IPS-18a (cell line): ENCODE data around the gene ZNF322.

Source experiments
- H3K27ac ChIP-seq: one replicate; pipeline ENCODE4 v1.5.1; 2013; ENCODE audit warnings: low read length
- H3K27me3 ChIP-seq: one replicate; pipeline ENCODE4 v1.6.1; 2013; ENCODE audit warnings: mild to moderate bottlenecking, low read length; ENCODE audit not compliant: control insufficient read depth, insufficient read depth
- H3K36me3 ChIP-seq: one replicate; pipeline ENCODE4 v1.6.1; 2013; ENCODE audit warnings: low read depth, low read length; ENCODE audit not compliant: control insufficient read depth
- H3K4me1 ChIP-seq: one replicate; pipeline ENCODE4 v1.6.1; 2013; ENCODE audit warnings: low read depth, low read length; ENCODE audit not compliant: control insufficient read depth
- H3K4me3 ChIP-seq: one replicate; pipeline ENCODE4 v1.5.1; 2013; ENCODE audit warnings: low read length
- H3K9ac ChIP-seq: one replicate; pipeline ENCODE4 v1.6.1; 2013; ENCODE audit warnings: mild to moderate bottlenecking, low read length, moderate library complexity
- H3K9me3 ChIP-seq: one replicate; pipeline ENCODE4 v1.6.1; 2013; ENCODE audit warnings: low read depth, low read length; ENCODE audit not compliant: control insufficient read depth

Gene ZNF322

DNA sequence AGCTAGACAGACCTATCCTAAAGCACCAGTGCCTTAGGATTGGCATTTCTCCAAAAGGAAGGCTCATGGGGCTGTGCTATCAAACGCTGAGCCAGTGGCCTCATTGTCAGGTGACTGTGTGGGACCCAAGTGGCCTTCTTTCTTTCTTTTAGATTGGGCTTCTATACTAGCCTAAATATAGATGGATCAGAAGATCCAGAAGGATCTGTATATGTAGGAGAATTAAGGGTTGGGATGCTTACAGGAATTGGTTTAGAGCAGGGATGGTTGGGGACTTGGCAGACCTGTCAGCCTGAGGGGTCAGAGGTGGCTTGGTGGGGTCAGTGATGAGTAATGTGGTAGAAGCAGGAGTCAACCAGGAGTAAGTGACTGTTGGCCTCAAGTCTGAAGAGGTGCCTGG, 47.9 kb downstream of the ZNF322 start:
- Histone ChIP-seq H3K27ac (no peak overlapping the region), H3K4me1 (peaks cover 6% of the 10 kb centered on the region), H3K9ac (no peak overlapping the region), H3K9me3 (no peaks in the 10 kb centered on the region), H3K36me3 (no peaks in the 10 kb centered on the region), H3K27me3 (peaks cover 59% of the 10 kb centered on the region), H3K4me3 (no peak overlapping the region)

- Histone ChIP-seq H3K27me3 (peaks cover 43% of the 10 kb centered on the region), H3K4me1 (no peaks in the 10 kb centered on the region), H3K27ac (no peak overlapping the region), H3K9ac (no peak overlapping the region), H3K36me3 (no peaks in the 10 kb centered on the region), H3K9me3 (no peaks in the 10 kb centered on the region), H3K4me3 (no peak overlapping the region)
Observed at GRCh38 chr6:26609463-26609862, 50.1 kb downstream of the ZNF322 start.

- Histone ChIP-seq H3K27ac (no peak overlapping the region), H3K4me3 (no peak overlapping the region), H3K36me3 (no peaks in the 10 kb centered on the region), H3K9ac (no peak overlapping the region), H3K27me3 (peaks cover 25% of the 10 kb centered on the region), H3K4me1 (no peaks in the 10 kb centered on the region), H3K9me3 (no peaks in the 10 kb centered on the region)
Observed at GRCh38 chr6:26607434-26608230, 51.9 kb downstream of the ZNF322 start.

DNA sequence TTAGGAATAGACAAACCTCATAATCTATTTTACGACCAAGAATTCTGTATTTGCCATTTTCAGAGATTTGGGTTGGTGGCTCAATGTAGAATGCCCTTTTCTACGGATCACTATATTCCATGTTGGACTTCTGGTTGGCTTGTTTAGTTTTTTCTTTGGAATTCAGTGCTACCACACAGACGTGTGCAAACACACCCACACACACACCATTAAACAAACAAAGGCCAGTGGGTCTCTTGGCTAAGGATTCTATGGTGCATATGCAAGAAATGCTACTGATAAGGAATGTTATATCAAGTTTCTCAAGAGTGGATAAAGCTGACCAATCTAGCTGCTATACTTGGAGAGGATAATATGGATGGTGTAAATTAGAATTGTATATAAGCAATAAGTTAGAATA, 54.7 kb downstream of the ZNF322 start:
- H3K9me3 ChIP-seq = no peaks in the 10 kb centered on the region
- H3K36me3 ChIP-seq = no peaks in the 10 kb centered on the region
- H3K27me3 ChIP-seq = peaks cover 5% of the 10 kb centered on the region
- H3K9ac ChIP-seq = no peak overlapping the region
- H3K4me3 ChIP-seq = no peak overlapping the region
- H3K27ac ChIP-seq = no peak overlapping the region
- no peaks in the 10 kb centered on the region for H3K4me1 ChIP-seq

DNA sequence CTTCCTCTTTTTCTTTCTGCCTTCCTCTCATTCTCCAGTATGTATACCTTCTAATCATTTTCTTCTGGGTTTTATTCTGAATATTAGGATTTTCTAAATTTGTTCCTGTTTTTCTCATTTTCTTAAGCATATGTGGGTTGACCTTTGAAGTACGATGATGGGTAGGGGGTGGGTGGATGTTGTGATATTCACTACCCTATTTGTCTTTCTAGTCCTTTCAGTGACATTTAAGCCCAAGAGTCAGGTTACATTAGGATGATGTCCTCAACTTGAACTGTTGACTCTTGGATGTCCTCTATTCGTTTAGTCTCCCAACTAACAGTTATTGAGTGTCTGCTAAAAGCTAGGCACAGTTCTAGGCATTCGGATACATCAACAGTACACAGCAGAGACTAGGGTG, 55.5 kb downstream of the ZNF322 start:
- H3K27ac ChIP-seq = no peak overlapping the region
- peaks cover 7% of the 10 kb centered on the region for H3K36me3 ChIP-seq
- no peak overlapping the region for H3K4me3 ChIP-seq
- no peaks in the 10 kb centered on the region for H3K9me3 ChIP-seq
- peaks cover 5% of the 10 kb centered on the region for H3K27me3 ChIP-seq
- H3K4me1 ChIP-seq = no peaks in the 10 kb centered on the region
- no peak overlapping the region for H3K9ac ChIP-seq

- Histone ChIP-seq H3K27me3 (peaks cover 5% of the 10 kb centered on the region), H3K9me3 (no peaks in the 10 kb centered on the region), H3K9ac (no peak overlapping the region), H3K36me3 (peaks cover 11% of the 10 kb centered on the region), H3K4me1 (peaks cover 4% of the 10 kb centered on the region), H3K27ac (no peak overlapping the region), H3K4me3 (no peak overlapping the region)
Observed at GRCh38 chr6:26602262-26602661, 57.3 kb downstream of the ZNF322 start.

DNA sequence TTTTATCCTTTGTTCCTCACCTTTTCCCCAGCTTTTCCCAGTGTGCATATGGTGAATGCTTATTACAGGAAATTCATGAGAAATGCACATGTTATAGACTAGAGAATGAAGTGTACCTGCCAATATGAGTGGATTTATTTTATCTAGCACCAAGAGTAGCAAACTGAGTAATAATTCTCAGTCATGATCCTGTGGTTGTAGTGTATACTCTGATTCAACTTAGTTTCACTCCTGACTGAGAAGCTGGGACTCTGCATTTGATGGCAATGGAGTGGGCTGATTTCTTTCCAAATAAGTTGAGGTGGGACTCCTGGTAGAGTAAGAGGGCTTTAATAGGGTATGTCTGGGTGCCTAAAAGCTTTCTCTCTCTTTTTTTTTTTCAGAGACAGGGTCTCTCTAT, 58.8 kb downstream of the ZNF322 start:
- H3K27me3 ChIP-seq = no peaks in the 10 kb centered on the region
- no peak overlapping the region for H3K4me3 ChIP-seq
- H3K9ac ChIP-seq = no peak overlapping the region
- no peaks in the 10 kb centered on the region for H3K9me3 ChIP-seq
- peaks cover 4% of the 10 kb centered on the region for H3K4me1 ChIP-seq
- H3K27ac ChIP-seq = no peak overlapping the region
- peaks cover 11% of the 10 kb centered on the region for H3K36me3 ChIP-seq

- Histone ChIP-seq H3K36me3 (peaks cover 11% of the 10 kb centered on the region), H3K9ac (no peak overlapping the region), H3K4me1 (peaks cover 4% of the 10 kb centered on the region), H3K9me3 (no peaks in the 10 kb centered on the region), H3K27me3 (no peaks in the 10 kb centered on the region), H3K4me3 (no peak overlapping the region), H3K27ac (no peak overlapping the region)
Observed at GRCh38 chr6:26599591-26599990, 60.0 kb downstream of the ZNF322 start.

- peaks cover 11% of the 10 kb centered on the region for H3K36me3 ChIP-seq
Observed at GRCh38 chr6:26599134-26599533, 60.4 kb downstream of the ZNF322 start.

DNA sequence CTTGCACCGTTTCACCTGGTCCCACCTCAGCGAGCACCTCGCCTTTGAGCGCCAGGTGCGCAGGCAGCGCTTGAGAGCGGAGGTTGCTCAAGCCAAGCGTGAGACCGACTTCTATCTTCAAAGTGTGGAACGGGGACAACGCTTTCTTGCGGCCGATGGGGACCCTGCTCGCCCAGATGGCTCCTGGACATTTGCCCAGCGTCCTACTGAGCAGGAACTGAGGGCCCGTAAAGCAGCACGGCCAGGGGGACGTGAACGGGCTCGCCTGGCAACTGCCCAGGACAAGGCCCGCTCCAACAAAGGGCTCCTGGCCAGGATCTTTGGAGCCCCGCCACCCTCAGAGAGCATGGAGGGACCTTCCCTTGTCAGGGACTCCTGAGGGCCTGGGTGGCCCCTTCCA, 61.3 kb downstream of the ZNF322 start:
- H3K4me1 ChIP-seq = peaks cover 4% of the 10 kb centered on the region
- H3K27me3 ChIP-seq = no peaks in the 10 kb centered on the region
- H3K4me3 ChIP-seq = no peak overlapping the region
- H3K9me3 ChIP-seq = no peaks in the 10 kb centered on the region
- H3K9ac ChIP-seq = no peak overlapping the region
- no peak overlapping the region for H3K27ac ChIP-seq
- peaks cover 11% of the 10 kb centered on the region for H3K36me3 ChIP-seq

More at GRCh38 chr6:26599134-26599533, 60.4 kb downstream of the ZNF322 start:
- peaks cover 4% of the 10 kb centered on the region for H3K4me1 ChIP-seq
- no peaks in the 10 kb centered on the region for H3K27me3 ChIP-seq
- no peak overlapping the region for H3K9ac ChIP-seq
- no peaks in the 10 kb centered on the region for H3K9me3 ChIP-seq
- no peak overlapping the region for H3K27ac ChIP-seq
- no peak overlapping the region for H3K4me3 ChIP-seq

DNA sequence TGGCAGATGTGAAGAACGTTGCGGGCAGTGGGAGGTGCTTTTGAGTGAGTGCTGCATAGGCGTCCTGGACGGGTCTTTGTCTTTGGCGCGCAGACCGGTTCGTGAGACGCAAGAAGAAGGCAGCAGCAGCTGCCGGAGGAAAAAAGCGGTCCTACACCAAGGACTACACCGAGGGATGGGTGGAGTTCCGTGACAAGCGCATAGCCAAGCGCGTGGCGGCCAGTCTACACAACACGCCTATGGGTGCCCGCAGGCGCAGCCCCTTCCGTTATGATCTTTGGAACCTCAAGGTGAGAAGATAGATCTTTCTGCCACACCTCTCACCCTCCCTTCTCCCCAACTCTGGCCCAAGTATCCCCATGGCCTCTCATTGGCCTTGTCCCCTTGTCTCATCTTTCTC, 61.7 kb downstream of the ZNF322 start:
- H3K36me3 ChIP-seq = peaks cover 11% of the 10 kb centered on the region

GRCh38 chr6:26597389-26597766, 62.2 kb downstream of the ZNF322 start:
- Histone ChIP-seq H3K9me3 (no peaks in the 10 kb centered on the region), H3K4me3 (peak overlapping the region; percentile 97), H3K4me1 (peaks cover 4% of the 10 kb centered on the region), H3K27ac (no peak overlapping the region), H3K27me3 (peaks cover under 1% of the 10 kb centered on the region), H3K36me3 (peaks cover 11% of the 10 kb centered on the region), H3K9ac (peak overlapping the region; percentile 82)

More for the DNA sequence above, 61.7 kb downstream of the ZNF322 start:
- H3K9ac ChIP-seq = peak overlapping the region; percentile 82
- H3K9me3 ChIP-seq = no peaks in the 10 kb centered on the region
- H3K4me1 ChIP-seq = peaks cover 4% of the 10 kb centered on the region
- no peaks in the 10 kb centered on the region for H3K27me3 ChIP-seq
- H3K27ac ChIP-seq = no peak overlapping the region
- peak overlapping the region; percentile 97 for H3K4me3 ChIP-seq
